Progenitor cell of endocrine pancreas (in vitro differentiated cells): ENCODE measurements around the gene ASIC5. TPM values are rescaled to one million over a fixed set of nuclear protein-coding genes. Genes with fewer than 3 reads are reported as not detected.

Experiments
- DNase-seq: peaks from one replicate; pipeline ENCODE4 v3.0.0; 2021; ENCODE audit warnings: low spot score; ENCODE audit not compliant: unreplicated experiment
- H3K27ac Mint-ChIP-seq: 2 replicates; pipeline ENCODE4 v1.8.0; 2021; ENCODE audit warnings: mild to moderate bottlenecking, moderate library complexity, mixed read lengths
- H3K27me3 Mint-ChIP-seq: 2 replicates; pipeline ENCODE4 v1.8.0; 2021; ENCODE audit warnings: mixed read lengths
- H3K36me3 Mint-ChIP-seq: 2 replicates; pipeline ENCODE4 v1.8.0; 2022; ENCODE audit warnings: mixed read lengths; ENCODE audit not compliant: insufficient read depth
- H3K4me1 Mint-ChIP-seq: 2 replicates; pipeline ENCODE4 v1.8.0; 2021; ENCODE audit warnings: low read depth, mixed read lengths
- H3K4me3 Mint-ChIP-seq: 2 replicates; pipeline ENCODE4 v1.8.0; 2021; ENCODE audit warnings: low read depth, mild to moderate bottlenecking, moderate library complexity, mixed read lengths
- H3K9me3 Mint-ChIP-seq: 2 replicates; pipeline ENCODE4 v1.8.0; 2021; ENCODE audit warnings: low read depth, mixed read lengths
- CTCF ChIP-seq: fragments of 200-600 bp; sonication (generic); IDR thresholded peaks from one replicate; pipeline ENCODE4 v1.5.0; 2021; ENCODE audit warnings: antibody characterized with exemption, mild to moderate bottlenecking; ENCODE audit not compliant: unreplicated experiment
- total RNA-seq: library from RNA; stranded (reverse); gene quantifications from 2 replicates; pipeline ENCODE4 v1.2.1, GENCODE V29; 2021

Gene ASIC5
- total RNA-seq, 1 donor from 2014 or later: not detected

- TF ChIP-seq CTCF: no peak
- H3K27ac Mint-ChIP-seq: no peak overlapping the region
- no peaks in the 10 kb centered on the region for H3K36me3 Mint-ChIP-seq
- no peaks in the 10 kb centered on the region for H3K27me3 Mint-ChIP-seq
- no peak for DNase-seq
- H3K9me3 Mint-ChIP-seq: peaks cover 3% of the 10 kb centered on the region
- no peak overlapping the region for H3K4me3 Mint-ChIP-seq
- peaks cover 5% of the 10 kb centered on the region for H3K4me1 Mint-ChIP-seq
Observed at GRCh38 chr4:155854582-155855226, 11.4 kb downstream of the ASIC5 start.

- Mint-ChIP-seq H3K27me3 (no peaks in the 10 kb centered on the region), H3K4me3 (no peak overlapping the region), H3K27ac (no peak overlapping the region)
Observed at GRCh38 chr4:155853189-155853588, 12.9 kb downstream of the ASIC5 start.

GRCh38 chr4:155849042-155849441 is 17.0 kb downstream of the ASIC5 start:
- peaks cover 10% of the 10 kb centered on the region for H3K9me3 Mint-ChIP-seq
- no peak overlapping the region for H3K4me3 Mint-ChIP-seq
- DNase-seq: no peak
- H3K27ac Mint-ChIP-seq: no peak overlapping the region
- no peaks in the 10 kb centered on the region for H3K4me1 Mint-ChIP-seq
- no peaks in the 10 kb centered on the region for H3K27me3 Mint-ChIP-seq
- peaks cover 2% of the 10 kb centered on the region for H3K36me3 Mint-ChIP-seq
- TF ChIP-seq CTCF: no peak

More at GRCh38 chr4:155853189-155853588, 12.9 kb downstream of the ASIC5 start:
- peaks cover 5% of the 10 kb centered on the region for H3K4me1 Mint-ChIP-seq
- H3K36me3 Mint-ChIP-seq: no peaks in the 10 kb centered on the region
- no peak for TF ChIP-seq CTCF
- H3K9me3 Mint-ChIP-seq: peaks cover 5% of the 10 kb centered on the region
- no peak for DNase-seq

- H3K36me3 Mint-ChIP-seq: peaks cover 2% of the 10 kb centered on the region
- H3K4me1 Mint-ChIP-seq: no peaks in the 10 kb centered on the region
- no peaks in the 10 kb centered on the region for H3K27me3 Mint-ChIP-seq
- TF ChIP-seq CTCF: no peak
- no peak overlapping the region for H3K4me3 Mint-ChIP-seq
- no peak overlapping the region for H3K27ac Mint-ChIP-seq
- DNase-seq: no peak
- H3K9me3 Mint-ChIP-seq: peaks cover 14% of the 10 kb centered on the region
Observed at GRCh38 chr4:155846929-155847328, 19.1 kb downstream of the ASIC5 start.

GRCh38 chr4:155842080-155842479 is 24.0 kb downstream of the ASIC5 start:
- no peak for DNase-seq
- H3K4me3 Mint-ChIP-seq: no peak overlapping the region
- no peak for TF ChIP-seq CTCF
- H3K9me3 Mint-ChIP-seq: peaks cover 7% of the 10 kb centered on the region
- peaks cover 1% of the 10 kb centered on the region for H3K36me3 Mint-ChIP-seq
- H3K4me1 Mint-ChIP-seq: peaks cover 2% of the 10 kb centered on the region
- no peak overlapping the region for H3K27ac Mint-ChIP-seq
- H3K27me3 Mint-ChIP-seq: no peaks in the 10 kb centered on the region
